ENCODE data around the gene TMEM132D. TPM values are rescaled to one million over a fixed set of nuclear protein-coding genes. Genes with fewer than 3 reads are reported as not detected.

The TMEM132D gene
- total and polyA plus RNA-seq, 2 of the 4 experiments (the other 2 are of a cell fraction), result not detected

GRCh38 chr12:129839679-129840078 is 64.1 kb downstream of the TMEM132D start:
- Histone ChIP-seq H2BK20ac (ENCODE audit: low read depth, low read length) (no peak overlapping the region), H3K18ac (ENCODE audit: low read depth, low read length) (no peak overlapping the region), H3K9me3 (ENCODE audit: control insufficient read depth, insufficient read depth, low read length) (peaks cover 9% of the 10 kb centered on the region), H3K27ac (ENCODE audit: insufficient read depth, low read length) (no peak overlapping the region), H3K4ac (ENCODE audit: low read depth, low read length) (no peak overlapping the region), H2BK15ac (ENCODE audit: low read depth, low read length) (no peak overlapping the region), H3K14ac (replicated peaks; ENCODE audit: low read depth, low read length) (no peak overlapping the region), H3K4me2 (ENCODE audit: low read depth, low read length) (no peak overlapping the region), H3K56ac (ENCODE audit: extremely low read depth, insufficient read depth, low read length) (no peak overlapping the region), H3K9me1 (ENCODE audit: insufficient read depth, low read length) (no peaks in the 10 kb centered on the region), H3K4me3 (ENCODE audit: insufficient read depth, low read depth, low read length) (no peak overlapping the region), H4K91ac (ENCODE audit: insufficient read depth, low read depth, low read length) (no peak overlapping the region), H3K27me3 (ENCODE audit: control insufficient read depth, insufficient read depth, low read length) (no peaks in the 10 kb centered on the region), H3K23ac (ENCODE audit: low read depth, low read length) (no peak overlapping the region), H2BK5ac (ENCODE audit: low read depth, low read length, poor library complexity, severe bottlenecking) (no peak overlapping the region), H2BK120ac (ENCODE audit: low read depth, low read length) (no peak overlapping the region), H2AFZ (replicated peaks; ENCODE audit: low read length, poor library complexity) (no peak overlapping the region), H3K79me1 (ENCODE audit: low read depth in 1 of 2, low read length in 2 of 2) (no peaks in the 10 kb centered on the region), H3K9ac (ENCODE audit: low read depth, low read length) (no peak overlapping the region), H2AK5ac (ENCODE audit: low read depth, low read length) (no peak overlapping the region), H4K5ac (ENCODE audit: low read depth, low read length) (no peak overlapping the region), H3K4me1 (ENCODE audit: control insufficient read depth, insufficient read depth, low read length) (no peaks in the 10 kb centered on the region), H2AK9ac (replicated peaks; ENCODE audit: low read depth, low read length, poor library complexity) (no peak overlapping the region), H4K8ac (ENCODE audit: low read depth in 2 of 2, low read length in 2 of 2) (no peak overlapping the region), H4K20me1 (ENCODE audit: insufficient read depth, low read length) (no peaks in the 10 kb centered on the region), H3K36me3 (ENCODE audit: control insufficient read depth, insufficient read depth, low read length) (no peaks in the 10 kb centered on the region)
- in situ Hi-C loops (cut with MboI; ENCODE audit: low sequenced_read_pairs), result no loop called here
- BruUV-seq (replicated peaks), result no TSS peak
- ATAC-seq (ENCODE audit: low read depth), result no peak
- dilution Hi-C loops (cut with HindIII; ENCODE audit: low sequenced_read_pairs, unreplicated experiment), result no loop called here
- TF ChIP-seq NFE2L2 (IDR thresholded peaks at IDR 0.05; ENCODE audit: low read depth, low read length) (no peak), MXI1 (IDR thresholded peaks at IDR 0.05; ENCODE audit: borderline replicate concordance, low read depth, low read length) (no peak), RFX5 (IDR thresholded peaks at IDR 0.05; ENCODE audit: low read depth, low read length) (no peak), FOS (IDR thresholded peaks at IDR 0.05; ENCODE audit: low read depth, low read length) (no peak), RCOR1 (IDR thresholded peaks at IDR 0.05; ENCODE audit: insufficient replicate concordance, low read length) (no peak), USF2 (IDR thresholded peaks at IDR 0.05; ENCODE audit: low read depth, low read length) (no peak), RAD21 (IDR thresholded peaks at IDR 0.05; ENCODE audit: low read length) (no peak), POLR2A (IDR thresholded peaks at IDR 0.05; ENCODE audit: low read depth, low read length) (no peak), ELK1 (IDR thresholded peaks at IDR 0.05; ENCODE audit: borderline replicate concordance, low read depth, low read length) (no peak), CHD1 (IDR thresholded peaks at IDR 0.05; ENCODE audit: low read depth, low read length) (no peak), MAZ (IDR thresholded peaks at IDR 0.05; ENCODE audit: borderline replicate concordance, low read depth, low read length) (no peak), SMC3 (IDR thresholded peaks at IDR 0.05; ENCODE audit: low read depth, low read length) (no peak)
- TF ChIP-seq, protein P1, sequence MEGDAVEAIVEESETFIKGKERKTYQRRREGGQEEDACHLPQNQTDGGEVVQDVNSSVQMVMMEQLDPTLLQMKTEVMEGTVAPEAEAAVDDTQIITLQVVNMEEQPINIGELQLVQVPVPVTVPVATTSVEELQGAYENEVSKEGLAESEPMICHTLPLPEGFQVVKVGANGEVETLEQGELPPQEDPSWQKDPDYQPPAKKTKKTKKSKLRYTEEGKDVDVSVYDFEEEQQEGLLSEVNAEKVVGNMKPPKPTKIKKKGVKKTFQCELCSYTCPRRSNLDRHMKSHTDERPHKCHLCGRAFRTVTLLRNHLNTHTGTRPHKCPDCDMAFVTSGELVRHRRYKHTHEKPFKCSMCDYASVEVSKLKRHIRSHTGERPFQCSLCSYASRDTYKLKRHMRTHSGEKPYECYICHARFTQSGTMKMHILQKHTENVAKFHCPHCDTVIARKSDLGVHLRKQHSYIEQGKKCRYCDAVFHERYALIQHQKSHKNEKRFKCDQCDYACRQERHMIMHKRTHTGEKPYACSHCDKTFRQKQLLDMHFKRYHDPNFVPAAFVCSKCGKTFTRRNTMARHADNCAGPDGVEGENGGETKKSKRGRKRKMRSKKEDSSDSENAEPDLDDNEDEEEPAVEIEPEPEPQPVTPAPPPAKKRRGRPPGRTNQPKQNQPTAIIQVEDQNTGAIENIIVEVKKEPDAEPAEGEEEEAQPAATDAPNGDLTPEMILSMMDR (conservative IDR thresholded peaks at IDR 0.05; ENCODE audit: low read depth, low read length), result no peak
- ChIA-PET POLR2A (ENCODE audit: unreplicated experiment) (no interaction called here), CTCF (no interaction called here)
- intact Hi-C loops (cut with micrococcal nuclease), result no loop called here
- no peak for DNase-seq
- WGBS, 2 experiments (ENCODE audit: extremely low coverage in 2 of 2, insufficient read length in 1 of 2), result no CpG with 5 or more reads among the region's 10 CpGs
